Activated T-helper 1 cell treated with anti-CD3 and anti-CD28 coated beads, Interleukin-2, amount 50 U/mL, for 16 hours (primary cell): ENCODE data around the gene AIG1.
"Not testable (repeated sequence)": the region's sequence is repeated elsewhere in the genome, so short reads cannot be mapped to it uniquely, and the experiment has no call there.

Source experiments
- DNase-seq, 2 donors: peaks; one replicate each; pipeline ENCODE4 v3.0.0-alpha.2; 2020; ENCODE audit warnings: low read depth in 1 of 2, low spot score in 1 of 2

AIG1 gene

DNA sequence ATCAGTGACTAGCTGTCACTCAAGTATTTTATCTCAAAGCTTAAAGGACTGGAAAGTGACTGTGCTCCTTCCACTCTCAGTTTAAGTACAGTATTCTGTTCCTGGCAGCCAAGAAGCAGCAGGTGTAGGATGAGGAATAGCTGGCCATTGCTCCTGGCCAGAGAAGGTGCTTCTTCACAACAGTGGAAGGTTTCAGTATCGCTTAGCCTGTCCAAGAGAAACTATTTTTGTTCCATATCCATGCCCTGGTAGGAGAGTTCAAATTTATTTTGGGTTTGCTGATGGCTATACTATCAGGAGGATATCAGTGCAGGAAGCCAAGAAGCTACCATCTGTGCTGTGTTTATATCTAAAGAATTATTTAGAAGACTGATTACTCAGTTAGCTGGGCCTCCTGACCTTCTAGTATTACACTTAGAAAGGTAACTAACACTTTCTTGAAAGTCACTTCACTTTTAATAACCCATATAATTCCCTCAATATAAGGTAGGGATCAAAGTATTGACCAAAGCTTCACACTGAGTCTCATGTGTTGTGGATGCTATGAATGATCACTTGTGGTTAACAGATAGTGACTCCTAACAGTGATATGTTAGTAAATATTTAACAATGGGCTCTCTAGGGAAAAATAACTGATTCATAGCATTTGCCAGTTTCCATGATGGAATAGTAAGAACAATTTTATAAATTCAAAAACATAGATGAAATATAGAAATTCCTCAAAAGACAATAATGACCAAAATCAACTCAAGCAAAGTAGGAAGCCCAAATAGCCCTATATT lies 99.9 kb downstream of the AIG1 start:
- no peak for DNase-seq

DNA sequence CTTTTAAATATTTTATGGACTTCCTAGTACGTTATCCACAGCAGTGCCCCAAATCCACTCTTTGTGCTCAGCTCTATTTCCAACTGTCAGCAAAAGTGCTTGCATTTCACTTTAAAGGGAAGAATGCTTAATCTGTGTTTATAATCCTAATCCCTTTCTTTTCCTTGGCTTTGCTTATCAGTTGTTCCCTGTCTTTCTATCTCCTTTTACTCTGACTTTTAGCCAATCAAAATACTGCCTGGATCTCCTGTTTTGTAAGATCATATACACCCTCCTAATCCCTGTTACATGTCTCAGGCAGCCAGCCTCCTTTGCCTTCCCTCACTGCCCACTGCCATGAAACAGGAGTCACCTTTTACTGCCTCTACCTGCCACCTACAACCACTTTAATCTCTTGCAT lies 102.9 kb downstream of the AIG1 start:
- DNase-seq = no peak

GRCh38 chr6:143164565-143165105 lies 103.9 kb downstream of the AIG1 start:
- DNase-seq = no peak

GRCh38 chr6:143165315-143165855 lies 104.7 kb downstream of the AIG1 start:
- DNase-seq = no peak

DNA sequence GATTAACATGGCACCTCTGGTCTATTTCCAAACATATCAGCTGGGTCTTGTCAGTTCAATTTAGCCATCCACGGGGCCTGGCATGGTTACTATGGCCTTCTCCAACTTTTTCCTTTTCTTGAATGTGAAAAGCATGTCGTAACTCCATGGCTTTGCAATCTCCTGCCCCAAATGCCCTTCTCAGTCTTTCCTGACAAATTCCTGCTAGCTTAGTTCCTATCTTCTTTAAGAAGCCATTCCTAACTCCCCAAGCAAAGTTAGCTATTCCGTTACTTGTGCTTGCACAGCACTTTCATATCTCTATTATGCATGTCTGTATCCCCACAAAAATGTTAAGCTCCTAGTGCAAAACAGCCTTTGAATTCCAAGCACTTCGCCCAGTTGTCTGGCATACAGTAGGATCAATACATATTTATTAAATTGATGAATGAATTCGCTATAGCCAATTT lies 105.6 kb downstream of the AIG1 start:
- DNase-seq = no peak

DNA sequence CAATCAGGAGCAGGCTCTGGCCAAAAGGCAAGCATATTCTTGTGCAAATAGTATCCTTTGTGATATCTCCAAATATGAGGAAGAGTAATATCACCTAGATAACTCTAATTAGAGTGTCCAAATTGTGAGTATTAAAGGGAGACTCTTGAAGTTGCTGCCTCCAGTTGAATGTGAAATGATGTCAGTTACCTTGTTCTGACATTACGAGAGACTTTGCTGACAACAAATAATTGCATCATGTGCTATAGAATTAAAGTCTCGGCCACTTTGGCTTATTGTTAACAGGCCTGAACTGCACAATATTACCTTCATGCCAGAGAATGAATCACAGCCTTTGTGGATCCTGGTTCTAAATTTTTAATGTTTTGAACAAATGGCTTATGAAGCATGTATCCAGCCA lies 106.5 kb downstream of the AIG1 start:
- DNase-seq = no peak

DNA sequence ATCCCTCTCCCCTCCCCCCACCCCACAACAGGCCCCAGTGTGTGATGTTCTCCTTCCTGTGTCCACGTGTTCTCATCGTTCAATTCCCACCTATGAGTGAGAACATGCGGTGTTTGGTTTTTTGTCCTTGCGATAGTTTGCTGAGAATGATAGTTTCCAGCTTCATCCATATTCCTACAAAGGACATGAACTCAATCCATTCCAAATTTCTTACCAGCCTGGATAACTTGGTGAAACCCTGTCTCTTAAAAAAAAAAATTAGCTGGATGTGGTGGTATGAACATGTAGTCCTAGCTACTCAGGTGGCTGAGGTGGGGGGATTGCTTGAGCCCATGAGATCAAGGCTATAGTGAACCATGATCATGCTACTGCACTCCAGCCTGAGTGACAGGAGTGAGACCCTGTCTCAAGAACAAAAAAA lies 107.7 kb downstream of the AIG1 start:
- DNase-seq = not testable (repeated sequence)

GRCh38 chr6:143169440-143169839 lies 108.8 kb downstream of the AIG1 start:
- no peak for DNase-seq

- no peak for DNase-seq
Observed at GRCh38 chr6:143174516-143174915, 113.8 kb downstream of the AIG1 start.

GRCh38 chr6:143174951-143175350 lies 114.3 kb downstream of the AIG1 start:
- DNase-seq = no peak

DNA sequence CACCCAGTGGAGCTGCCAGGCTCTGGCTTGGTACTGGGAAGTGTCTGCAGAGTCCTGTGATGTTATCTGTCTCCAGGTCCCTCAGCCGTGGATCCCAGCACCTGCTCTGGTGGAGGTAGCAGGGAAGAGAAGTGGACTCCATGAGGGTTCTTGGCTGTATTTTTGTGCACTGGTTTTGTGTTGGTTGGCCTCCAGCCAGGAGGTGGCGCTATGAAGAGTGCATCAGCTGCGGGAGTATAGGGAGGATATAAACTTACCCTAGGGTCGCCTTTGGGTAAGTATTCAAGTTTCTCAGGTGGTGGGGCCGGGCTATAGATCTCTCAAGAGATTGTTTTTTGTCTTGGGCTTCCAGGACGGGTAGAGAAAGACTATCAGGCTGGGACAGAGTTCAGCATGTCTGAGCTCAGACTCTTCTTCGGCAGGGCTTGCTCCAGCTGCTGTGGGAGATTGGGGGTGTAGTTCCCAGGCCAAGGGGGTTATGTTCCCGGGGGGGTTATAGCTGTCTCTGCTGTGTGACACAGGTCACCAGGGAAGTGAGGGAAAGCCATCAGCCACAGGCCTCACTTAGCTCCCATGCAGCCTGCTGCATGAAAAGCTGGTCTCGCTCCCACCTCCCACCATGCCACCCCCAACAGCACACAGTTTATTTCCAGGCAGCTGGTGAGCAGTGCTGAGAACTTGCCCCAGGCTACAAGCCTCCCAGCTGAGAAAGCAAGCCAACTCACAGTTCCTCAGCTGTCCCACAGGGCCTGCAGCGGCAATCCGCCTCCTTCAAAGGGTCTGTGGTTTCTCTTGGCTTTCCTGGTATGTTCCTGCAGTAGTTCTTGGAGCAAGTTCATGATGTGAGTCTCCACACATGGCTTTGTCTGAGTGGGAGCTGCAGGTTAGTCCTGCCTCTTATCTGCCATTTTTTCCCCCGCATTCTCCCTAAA lies 115.7 kb downstream of the AIG1 start:
- no peak for DNase-seq

DNA sequence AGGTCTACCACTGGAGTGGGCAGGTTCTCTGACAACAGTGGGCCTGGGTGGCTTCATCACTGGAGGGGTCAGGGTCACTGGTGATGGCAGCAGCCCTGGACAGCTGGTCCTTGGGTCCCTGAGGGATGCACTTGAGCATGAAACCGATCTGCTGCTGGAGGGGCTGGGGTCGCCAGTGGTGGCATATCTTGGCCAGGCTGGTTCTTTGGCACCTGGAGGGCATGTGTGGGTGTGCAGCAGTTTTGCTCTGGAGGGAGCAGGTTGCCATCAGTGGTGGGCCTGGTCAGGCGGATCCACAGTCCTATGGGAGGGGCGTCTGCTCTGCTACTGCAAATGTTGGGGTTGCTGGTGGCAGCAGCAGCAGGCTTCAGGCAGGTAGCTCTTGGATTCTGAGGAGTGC lies 117.0 kb downstream of the AIG1 start:
- no peak for DNase-seq

DNA sequence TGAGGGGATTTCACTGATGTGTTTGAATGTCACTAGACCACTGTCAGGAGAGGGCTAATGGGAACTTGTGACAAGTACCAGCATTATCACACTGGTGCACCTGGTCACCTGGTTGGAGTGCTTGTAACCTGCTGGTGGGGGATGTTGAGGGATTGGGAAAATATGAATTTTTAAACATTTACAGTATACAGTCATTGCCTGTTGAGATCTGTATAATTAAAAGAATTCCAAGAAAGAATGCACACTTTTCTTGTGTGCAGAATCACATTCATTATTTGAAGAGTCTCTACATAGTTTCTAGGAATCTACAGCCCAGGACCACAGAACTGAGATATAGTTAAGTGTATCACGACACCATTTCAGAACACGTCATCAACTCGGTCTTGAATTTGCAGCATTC lies 118.4 kb downstream of the AIG1 start:
- no peak for DNase-seq

DNA sequence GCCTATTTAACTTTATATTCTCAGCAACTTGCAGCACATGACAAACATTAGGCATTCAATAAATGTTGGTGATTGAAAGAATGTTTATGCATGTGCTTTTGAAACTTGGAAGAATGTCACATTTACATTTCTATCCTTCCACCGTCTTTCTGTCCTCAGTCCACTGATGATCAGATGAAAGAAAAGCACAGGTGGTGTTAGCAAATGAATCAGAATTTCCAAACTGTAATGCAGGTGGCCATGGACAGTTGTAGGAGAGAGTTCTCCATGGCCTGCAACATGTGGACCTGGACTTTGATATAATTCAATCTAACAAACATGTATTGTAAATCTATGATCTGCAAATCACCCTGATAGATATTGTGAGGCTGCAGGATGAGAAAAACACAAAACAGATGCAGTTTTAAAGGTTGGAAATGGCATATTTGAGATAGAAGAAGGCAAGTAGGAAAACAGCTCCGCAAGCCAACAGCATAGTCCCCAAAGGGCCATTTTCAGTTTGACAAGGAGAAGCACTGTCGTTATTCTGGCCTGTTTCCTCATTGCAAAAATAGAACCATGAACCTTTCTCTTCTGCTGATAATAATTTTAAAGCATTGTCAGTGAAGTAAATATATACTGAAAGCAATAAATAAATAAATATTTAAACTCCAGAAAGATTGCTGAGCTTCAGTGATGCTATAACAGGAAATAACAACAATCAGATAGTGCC lies 119.4 kb downstream of the AIG1 start:
- no peak for DNase-seq

GRCh38 chr6:143180826-143181225 lies 120.1 kb downstream of the AIG1 start:
- no peak for DNase-seq

GRCh38 chr6:143183666-143184065 lies 123.0 kb downstream of the AIG1 start:
- DNase-seq = no peak

DNA sequence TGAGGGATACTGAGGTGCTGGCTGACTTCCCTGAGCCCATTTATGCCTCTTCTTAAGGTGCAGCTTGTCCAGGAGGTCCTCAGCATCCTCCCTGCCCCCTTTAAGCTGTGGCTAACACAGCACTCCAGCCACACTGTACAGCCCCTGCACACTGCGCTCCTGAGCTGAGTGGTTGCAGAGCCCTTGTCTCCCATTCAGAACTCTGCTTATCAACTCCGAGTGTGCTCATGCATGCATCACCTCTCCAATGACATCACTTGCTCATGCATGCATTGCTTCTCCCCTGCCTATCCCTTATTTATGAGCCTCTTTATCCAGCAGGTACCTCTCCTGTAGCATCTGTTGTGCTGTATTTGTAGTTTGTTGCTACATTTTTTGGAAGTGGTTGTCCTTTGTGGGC lies 124.6 kb downstream of the AIG1 start:
- no peak for DNase-seq

DNA sequence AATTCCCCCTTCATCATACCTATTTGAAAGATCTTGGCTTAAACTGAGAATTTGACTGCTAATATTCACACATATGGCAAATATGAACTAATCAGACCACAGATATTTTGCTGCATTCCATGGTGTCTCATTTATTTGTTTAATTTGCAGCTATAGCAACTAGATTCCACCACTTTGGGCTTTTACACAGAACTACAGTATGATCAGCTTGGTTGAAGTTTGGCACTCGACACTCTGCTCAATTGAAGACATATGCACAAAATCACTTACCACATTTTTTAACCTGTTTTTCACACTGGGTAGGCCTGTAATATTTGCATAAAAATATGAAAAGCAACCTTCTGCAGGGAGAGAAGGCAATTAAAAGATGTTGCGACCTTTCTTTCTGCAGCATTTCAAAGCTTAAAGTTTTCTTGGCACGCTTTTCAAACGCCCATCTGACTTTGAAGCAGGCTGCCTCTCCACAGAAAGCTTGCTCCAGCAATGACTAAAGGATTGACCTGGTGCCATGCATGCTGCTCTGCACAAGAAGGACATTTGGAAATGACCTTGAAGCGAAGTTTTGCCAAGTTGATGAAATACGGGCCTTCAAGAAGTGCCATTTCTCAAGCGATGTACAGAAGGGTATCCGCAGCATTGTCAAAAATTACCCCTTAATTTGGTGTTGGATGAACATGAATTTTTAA lies 126.7 kb downstream of the AIG1 start:
- DNase-seq = no peak

- DNase-seq = no peak
Observed at GRCh38 chr6:143188292-143188691, 127.6 kb downstream of the AIG1 start.

GRCh38 chr6:143191361-143191760 lies 130.7 kb downstream of the AIG1 start:
- no peak for DNase-seq
